Measurements from ENCODE around the gene DCHS2.

- no peak for TF ChIP-seq POLR2AphosphoS5 (IDR thresholded peaks at IDR 0.05)
- TF ChIP-seq, protein P1, sequence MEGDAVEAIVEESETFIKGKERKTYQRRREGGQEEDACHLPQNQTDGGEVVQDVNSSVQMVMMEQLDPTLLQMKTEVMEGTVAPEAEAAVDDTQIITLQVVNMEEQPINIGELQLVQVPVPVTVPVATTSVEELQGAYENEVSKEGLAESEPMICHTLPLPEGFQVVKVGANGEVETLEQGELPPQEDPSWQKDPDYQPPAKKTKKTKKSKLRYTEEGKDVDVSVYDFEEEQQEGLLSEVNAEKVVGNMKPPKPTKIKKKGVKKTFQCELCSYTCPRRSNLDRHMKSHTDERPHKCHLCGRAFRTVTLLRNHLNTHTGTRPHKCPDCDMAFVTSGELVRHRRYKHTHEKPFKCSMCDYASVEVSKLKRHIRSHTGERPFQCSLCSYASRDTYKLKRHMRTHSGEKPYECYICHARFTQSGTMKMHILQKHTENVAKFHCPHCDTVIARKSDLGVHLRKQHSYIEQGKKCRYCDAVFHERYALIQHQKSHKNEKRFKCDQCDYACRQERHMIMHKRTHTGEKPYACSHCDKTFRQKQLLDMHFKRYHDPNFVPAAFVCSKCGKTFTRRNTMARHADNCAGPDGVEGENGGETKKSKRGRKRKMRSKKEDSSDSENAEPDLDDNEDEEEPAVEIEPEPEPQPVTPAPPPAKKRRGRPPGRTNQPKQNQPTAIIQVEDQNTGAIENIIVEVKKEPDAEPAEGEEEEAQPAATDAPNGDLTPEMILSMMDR (IDR thresholded peaks at IDR 0.05): no peak
- TF ChIP-seq EP300 (IDR thresholded peaks at IDR 0.05): no peak
- TF ChIP-seq POLR2A (IDR thresholded peaks at IDR 0.05): no peak
These were observed 296.9 kb downstream of the DCHS2 start for GRCh38 chr4:154194649-154195048.
